ENCODE results near the gene CD209.

DNA sequence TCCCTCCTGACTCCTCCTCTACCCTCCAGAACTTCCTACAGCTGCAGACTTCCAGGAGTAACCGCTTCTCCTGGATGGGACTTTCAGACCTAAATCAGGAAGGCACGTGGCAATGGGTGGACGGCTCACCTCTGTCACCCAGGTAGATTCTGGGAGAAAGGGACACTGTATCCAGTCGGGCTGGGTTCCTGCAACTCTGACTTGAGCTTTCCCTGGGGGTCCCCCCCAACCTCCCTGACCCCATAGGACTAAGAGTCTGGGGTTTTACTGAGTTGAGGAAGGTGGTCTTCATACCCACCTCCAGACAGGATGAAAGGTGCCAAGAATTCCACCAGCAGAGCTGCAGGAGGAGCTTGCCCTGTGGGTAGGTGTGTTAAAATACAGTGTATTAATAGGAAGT, 20.2 kb upstream of the CD209 start:
- TF ChIP-seq, protein P1, sequence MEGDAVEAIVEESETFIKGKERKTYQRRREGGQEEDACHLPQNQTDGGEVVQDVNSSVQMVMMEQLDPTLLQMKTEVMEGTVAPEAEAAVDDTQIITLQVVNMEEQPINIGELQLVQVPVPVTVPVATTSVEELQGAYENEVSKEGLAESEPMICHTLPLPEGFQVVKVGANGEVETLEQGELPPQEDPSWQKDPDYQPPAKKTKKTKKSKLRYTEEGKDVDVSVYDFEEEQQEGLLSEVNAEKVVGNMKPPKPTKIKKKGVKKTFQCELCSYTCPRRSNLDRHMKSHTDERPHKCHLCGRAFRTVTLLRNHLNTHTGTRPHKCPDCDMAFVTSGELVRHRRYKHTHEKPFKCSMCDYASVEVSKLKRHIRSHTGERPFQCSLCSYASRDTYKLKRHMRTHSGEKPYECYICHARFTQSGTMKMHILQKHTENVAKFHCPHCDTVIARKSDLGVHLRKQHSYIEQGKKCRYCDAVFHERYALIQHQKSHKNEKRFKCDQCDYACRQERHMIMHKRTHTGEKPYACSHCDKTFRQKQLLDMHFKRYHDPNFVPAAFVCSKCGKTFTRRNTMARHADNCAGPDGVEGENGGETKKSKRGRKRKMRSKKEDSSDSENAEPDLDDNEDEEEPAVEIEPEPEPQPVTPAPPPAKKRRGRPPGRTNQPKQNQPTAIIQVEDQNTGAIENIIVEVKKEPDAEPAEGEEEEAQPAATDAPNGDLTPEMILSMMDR (IDR thresholded peaks at IDR 0.05; ENCODE audit: borderline replicate concordance, extremely low read depth, low read length, poor library complexity, severe bottlenecking): no peak
- no peak for TF ChIP-seq EZH2 (IDR thresholded peaks at IDR 0.05; ENCODE audit: borderline replicate concordance, low read depth, low read length, severe bottlenecking)
